Measurements from ENCODE around the gene U2AF1L4.
A peak's percentile ranks its signal among the peaks of the same experiment; 100 is the strongest.

U2AF1L4 gene

GRCh38 chr19:35760711-35761349 is 15.6 kb upstream of the U2AF1L4 start:
- no peak for DNase-seq
- H3K36me3 ChIP-seq (ENCODE audit: control insufficient read depth in 4 of 4, insufficient read depth in 4 of 4, low read length in 3 of 4): peaks cover 0 to 30% (median 21%) of the 10 kb centered on the region in 4 experiments
- H3K9me3 ChIP-seq (ENCODE audit: control extremely low read depth in 1 of 5, control insufficient read depth in 4 of 5, insufficient read depth in 2 of 5, low read depth in 1 of 5, low read length in 4 of 5): peaks cover 0 to 1% (median 0%) of the 10 kb centered on the region in 5 experiments
- H3K27ac ChIP-seq (ENCODE audit: insufficient read depth in 1 of 2, low read depth in 1 of 2, low read length in 2 of 2, poor library complexity in 1 of 2, severe bottlenecking in 2 of 2): no peak overlapping the region
- H3K4me3 ChIP-seq (ENCODE audit: control insufficient read depth in 1 of 7, extremely low read depth in 1 of 7, insufficient read depth in 4 of 7, low read depth in 2 of 7, low read length in 6 of 7): no peak overlapping the region
- H3K4me1 ChIP-seq (ENCODE audit: control extremely low read depth in 1 of 4, control insufficient read depth in 4 of 4, insufficient read depth in 4 of 4, low read length in 3 of 4): peaks cover 2 to 26% (median 23%) of the 10 kb centered on the region in 4 experiments
- POLR2A ChIA-PET: no interaction called here
- WGBS (ENCODE audit: insufficient coverage): 96% methylated on average over 4 of the region's 4 CpGs
- CTCF ChIA-PET: interaction anchor here (0.6 to 1.0 kb wide), 2 partner anchors 59 to 145 kb away, joined by 3 read pairs; no protein-coding TSS in a partner anchor
- H3K27me3 ChIP-seq (replicated peaks in 2 of 5; ENCODE audit: control insufficient read depth in 4 of 5, insufficient read depth in 5 of 5, low read length in 4 of 5): peaks cover 0 to 16% (median 0%) of the 10 kb centered on the region in 5 experiments

GRCh38 chr19:35759697-35760096 is 14.5 kb upstream of the U2AF1L4 start:
- ChIA-PET POLR2A (no interaction called here), CTCF (interaction anchor here (0.8 kb wide), 1 partner anchor 67 kb away, joined by 3 read pairs; no protein-coding TSS in a partner anchor)
- 100% methylated on average over 2 of the region's 2 CpGs for WGBS (ENCODE audit: insufficient coverage)
- peaks cover 0 to 22% (median 15%) of the 10 kb centered on the region in 4 experiments for H3K36me3 ChIP-seq (ENCODE audit: control insufficient read depth in 4 of 4, insufficient read depth in 4 of 4, low read length in 3 of 4)
- peaks cover 0 to 27% (median 0%) of the 10 kb centered on the region in 5 experiments for H3K27me3 ChIP-seq (replicated peaks in 2 of 5; ENCODE audit: control insufficient read depth in 4 of 5, insufficient read depth in 5 of 5, low read length in 4 of 5)
- no peak for DNase-seq
- H3K4me1 ChIP-seq (ENCODE audit: control extremely low read depth in 1 of 4, control insufficient read depth in 4 of 4, insufficient read depth in 4 of 4, low read length in 3 of 4): peaks cover 2 to 35% (median 27%) of the 10 kb centered on the region in 4 experiments
- no peak overlapping the region for H3K27ac ChIP-seq (ENCODE audit: insufficient read depth in 1 of 2, low read depth in 1 of 2, low read length in 2 of 2, poor library complexity in 1 of 2, severe bottlenecking in 2 of 2)
- H3K9me3 ChIP-seq (ENCODE audit: control extremely low read depth in 1 of 5, control insufficient read depth in 4 of 5, insufficient read depth in 2 of 5, low read depth in 1 of 5, low read length in 4 of 5): peaks cover 0 to 1% (median 0%) of the 10 kb centered on the region in 5 experiments
- no peak overlapping the region for H3K4me3 ChIP-seq (ENCODE audit: control insufficient read depth in 1 of 7, extremely low read depth in 1 of 7, insufficient read depth in 4 of 7, low read depth in 2 of 7, low read length in 6 of 7)

GRCh38 chr19:35757749-35758608 is 12.8 kb upstream of the U2AF1L4 start, which contains the start of gene PROSER3:
Gene PROSER3, plus strand, starts transcription at chr19:35758176. Its CDS starts 40 bp downstream, at chr19:35758216.
- POLR2A ChIA-PET: no interaction called here
- Histone ChIP-seq H3K36me3 (ENCODE audit: control insufficient read depth in 4 of 4, insufficient read depth in 4 of 4, low read length in 3 of 4) (peaks cover 0 to 29% (median 21%) of the 10 kb centered on the region in 4 experiments), H3K9me3 (ENCODE audit: control extremely low read depth in 1 of 5, control insufficient read depth in 4 of 5, insufficient read depth in 2 of 5, low read depth in 1 of 5, low read length in 4 of 5) (peaks cover 0 to 1% (median 0%) of the 10 kb centered on the region in 5 experiments), H3K4me1 (ENCODE audit: control extremely low read depth in 1 of 4, control insufficient read depth in 4 of 4, insufficient read depth in 4 of 4, low read length in 3 of 4) (peaks cover 2 to 35% (median 27%) of the 10 kb centered on the region in 4 experiments), H3K4me3 (ENCODE audit: control insufficient read depth in 1 of 7, extremely low read depth in 1 of 7, insufficient read depth in 4 of 7, low read depth in 2 of 7, low read length in 6 of 7) (peak within 1 kb of the TSS; percentile 57 to 100 (median 93)), H3K27ac (ENCODE audit: insufficient read depth in 1 of 2, low read depth in 1 of 2, low read length in 2 of 2, poor library complexity in 1 of 2, severe bottlenecking in 2 of 2) (peak within 1 kb of the TSS; percentile 84 to 97), H3K27me3 (replicated peaks in 2 of 5; ENCODE audit: control insufficient read depth in 4 of 5, insufficient read depth in 5 of 5, low read length in 4 of 5) (peaks cover 0 to 37% (median 0%) of the 10 kb centered on the region in 5 experiments)
- DNase-seq: peak; percentile 99 to 100 (median 100)
- WGBS (ENCODE audit: insufficient coverage): 0% methylated on average over 44 of the region's 53 CpGs
- CTCF ChIA-PET: no interaction called here

GRCh38 chr19:35757231-35757748 is 12.1 kb upstream of the U2AF1L4 start:
- H3K4me3 ChIP-seq (ENCODE audit: control insufficient read depth in 1 of 7, extremely low read depth in 1 of 7, insufficient read depth in 4 of 7, low read depth in 2 of 7, low read length in 6 of 7): peak overlapping the region; percentile 1 to 100 (median 93)
- ChIA-PET POLR2A (no interaction called here), CTCF (interaction anchor here (1.0 kb wide), 1 partner anchor 9 kb away, joined by 3 read pairs; the partner anchor contains the start of gene LIN37)
- DNase-seq: peak in 2 of 3 donors; percentile 38 to 42
- H3K27me3 ChIP-seq (replicated peaks in 2 of 5; ENCODE audit: control insufficient read depth in 4 of 5, insufficient read depth in 5 of 5, low read length in 4 of 5): peaks cover 0 to 37% (median 0%) of the 10 kb centered on the region in 5 experiments
- peaks cover 2 to 35% (median 27%) of the 10 kb centered on the region in 4 experiments for H3K4me1 ChIP-seq (ENCODE audit: control extremely low read depth in 1 of 4, control insufficient read depth in 4 of 4, insufficient read depth in 4 of 4, low read length in 3 of 4)
- 6% methylated on average over 12 of the region's 19 CpGs for WGBS (ENCODE audit: insufficient coverage)
- peaks cover 0 to 35% (median 26%) of the 10 kb centered on the region in 4 experiments for H3K36me3 ChIP-seq (ENCODE audit: control insufficient read depth in 4 of 4, insufficient read depth in 4 of 4, low read length in 3 of 4)
- H3K27ac ChIP-seq (ENCODE audit: insufficient read depth in 1 of 2, low read depth in 1 of 2, low read length in 2 of 2, poor library complexity in 1 of 2, severe bottlenecking in 2 of 2): peak overlapping the region in 1 of 2 experiments; percentile 97
- H3K9me3 ChIP-seq (ENCODE audit: control extremely low read depth in 1 of 5, control insufficient read depth in 4 of 5, insufficient read depth in 2 of 5, low read depth in 1 of 5, low read length in 4 of 5): peaks cover 0 to 1% (median 0%) of the 10 kb centered on the region in 5 experiments

GRCh38 chr19:35756377-35757230 is 11.4 kb upstream of the U2AF1L4 start, which contains the start of gene HSPB6:
Gene HSPB6, minus strand, starts transcription at chr19:35757029. Its CDS starts 21 bp downstream, at chr19:35757008.
- peak within 1 kb of the TSS; percentile 1 to 100 (median 93) for H3K4me3 ChIP-seq (ENCODE audit: control insufficient read depth in 1 of 7, extremely low read depth in 1 of 7, insufficient read depth in 4 of 7, low read depth in 2 of 7, low read length in 6 of 7)
- H3K36me3 ChIP-seq (ENCODE audit: control insufficient read depth in 4 of 4, insufficient read depth in 4 of 4, low read length in 3 of 4): peaks cover 0 to 34% (median 24%) of the 10 kb centered on the region in 4 experiments
- H3K27ac ChIP-seq (ENCODE audit: insufficient read depth in 1 of 2, low read depth in 1 of 2, low read length in 2 of 2, poor library complexity in 1 of 2, severe bottlenecking in 2 of 2): peak within 1 kb of the TSS in 1 of 2 experiments; percentile 97
- peaks cover 2 to 35% (median 27%) of the 10 kb centered on the region in 4 experiments for H3K4me1 ChIP-seq (ENCODE audit: control extremely low read depth in 1 of 4, control insufficient read depth in 4 of 4, insufficient read depth in 4 of 4, low read length in 3 of 4)
- CTCF ChIA-PET: interaction anchor here (1.0 to 1.7 kb wide), 2 partner anchors 8 to 13 kb away, joined by 3 to 4 read pairs; partner anchors contain the start of gene LIN37
- peaks cover 0 to 37% (median 0%) of the 10 kb centered on the region in 5 experiments for H3K27me3 ChIP-seq (replicated peaks in 2 of 5; ENCODE audit: control insufficient read depth in 4 of 5, insufficient read depth in 5 of 5, low read length in 4 of 5)
- H3K9me3 ChIP-seq (ENCODE audit: control extremely low read depth in 1 of 5, control insufficient read depth in 4 of 5, insufficient read depth in 2 of 5, low read depth in 1 of 5, low read length in 4 of 5): peaks cover 0 to 1% (median 0%) of the 10 kb centered on the region in 5 experiments
- no peak for DNase-seq
- POLR2A ChIA-PET: interaction anchor here (0.7 kb wide), 1 partner anchor 9 kb away, joined by 4 read pairs; the partner anchor contains the start of gene LIN37
- WGBS (ENCODE audit: insufficient coverage): 3% methylated on average over 48 of the region's 52 CpGs

Measured in common myeloid progenitor, CD34-positive (primary cell).